Mesendoderm (in vitro differentiated cells): ENCODE results near the gene C6orf15. TPM values are rescaled to one million over a fixed set of nuclear protein-coding genes. Genes with fewer than 3 reads are reported as not detected.
A peak's percentile ranks its signal among the peaks of the same experiment; 100 is the strongest.

Experiments
- DNase-seq: peaks from one replicate; pipeline ENCODE4 v3.0.0; 2013
- H2AK5ac ChIP-seq: 2 replicates; pipeline ENCODE4 v1.6.1; 2013; ENCODE audit warnings: low read length, inconsistent platforms
- H2BK120ac ChIP-seq: 2 replicates; pipeline ENCODE4 v1.6.1; 2013; ENCODE audit warnings: low read depth, mild to moderate bottlenecking, low read length, moderate library complexity, mixed read lengths
- H2BK15ac ChIP-seq: replicated peaks from 2 replicates; pipeline ENCODE4 v1.6.1; 2013; ENCODE audit warnings: low read depth, mild to moderate bottlenecking, moderate library complexity
- H2BK5ac ChIP-seq: 2 replicates; pipeline ENCODE4 v1.6.1; 2013; ENCODE audit warnings: low read length, inconsistent platforms
- H3K18ac ChIP-seq: 2 replicates; pipeline ENCODE4 v1.6.1; 2013; ENCODE audit warnings: mild to moderate bottlenecking, low read length, mixed read lengths
- H3K23ac ChIP-seq: one replicate; pipeline ENCODE4 v1.6.1; 2013; ENCODE audit warnings: low read length
- H3K27ac ChIP-seq: 2 replicates; pipeline ENCODE4 v1.5.1; 2013; ENCODE audit warnings: low read depth, mild to moderate bottlenecking, inconsistent platforms, low read length, moderate library complexity
- H3K27me3 ChIP-seq: 2 replicates; pipeline ENCODE4 v1.6.1; 2013; ENCODE audit warnings: low read length, control low read depth, mild to moderate bottlenecking, inconsistent platforms; ENCODE audit not compliant: insufficient read depth, poor library complexity
- H3K36me3 ChIP-seq: 2 replicates; pipeline ENCODE4 v1.6.1; 2013; ENCODE audit warnings: low read length, inconsistent platforms; ENCODE audit not compliant: control insufficient read depth, insufficient read depth
- H3K4ac ChIP-seq: one replicate; pipeline ENCODE4 v1.6.1; 2013; ENCODE audit warnings: low read depth, mild to moderate bottlenecking, low read length, moderate library complexity
- H3K4me1 ChIP-seq: 2 replicates; pipeline ENCODE4 v1.6.1; 2013; ENCODE audit warnings: low read depth, low read length, inconsistent platforms; ENCODE audit not compliant: control insufficient read depth
- H3K4me2 ChIP-seq: 2 replicates; pipeline ENCODE4 v1.6.1; 2013; ENCODE audit warnings: low read length
- H3K4me3 ChIP-seq: 2 replicates; pipeline ENCODE4 v1.5.1; 2013; ENCODE audit warnings: mild to moderate bottlenecking, low read length
- H3K56ac ChIP-seq: one replicate; pipeline ENCODE4 v1.6.1; 2013; ENCODE audit warnings: low read length
- H3K79me1 ChIP-seq: 2 replicates; pipeline ENCODE4 v1.6.1; 2013; ENCODE audit warnings: low read length, inconsistent platforms
- H3K79me2 ChIP-seq: 2 replicates; pipeline ENCODE4 v1.6.1; 2013; ENCODE audit warnings: mild to moderate bottlenecking, low read length; ENCODE audit not compliant: control insufficient read depth, insufficient read depth
- H3K9ac ChIP-seq: 2 replicates; pipeline ENCODE4 v1.6.1; 2013; ENCODE audit warnings: low read length, inconsistent platforms
- H4K5ac ChIP-seq: one replicate; pipeline ENCODE4 v1.6.1; 2013; ENCODE audit warnings: low read length
- H4K8ac ChIP-seq: one replicate; pipeline ENCODE4 v1.6.1; 2013; ENCODE audit warnings: low read depth, mild to moderate bottlenecking, control low read depth, low read length, moderate library complexity
- WGBS: extraction: QIAGEN DNeasy Blood & Tissue Kit; methylation state at CpG from one replicate; pipeline ENCODE4 v1.1.7; 2013; ENCODE audit warnings: low lambda C conversion rate, missing lambda C conversion rate; ENCODE audit not compliant: insufficient coverage; ENCODE audit errors: extremely low coverage; 5-methylcytosine and 5-hydroxymethylcytosine counted together
- polyA plus RNA-seq, 2 experiments: library from polyadenylated mRNA; stranded (reverse); fragments of 200-250 nt; gene quantifications; one replicate each; pipeline ENCODE4 v1.2.3, GENCODE V29; 2013

C6orf15 gene
- polyA plus RNA-seq (2013, experiment 1 of 2), result 0.10 TPM
- 0.06 TPM for polyA plus RNA-seq (2013, experiment 2 of 2)

GRCh38 chr6:31112478-31112877 is at the start of gene C6orf15:
TSS of gene C6orf15 (minus strand) at chr6:31112575. CDS start at chr6:31112555, 20 bp downstream.
- Histone ChIP-seq H3K4me2 (no peak within 1 kb of the TSS), H3K4me3 (no peak within 1 kb of the TSS), H3K36me3 (no peaks in the 10 kb centered on the region), H3K9ac (no peak within 1 kb of the TSS), H2BK5ac (no peak within 1 kb of the TSS), H3K79me1 (no peaks in the 10 kb centered on the region), H3K18ac (no peak within 1 kb of the TSS), H3K4ac (no peak within 1 kb of the TSS), H3K4me1 (peaks cover 15% of the 10 kb centered on the region), H3K56ac (no peak within 1 kb of the TSS), H2AK5ac (no peak within 1 kb of the TSS), H3K79me2 (no peaks in the 10 kb centered on the region), H3K23ac (no peak within 1 kb of the TSS), H3K27ac (no peak within 1 kb of the TSS), H4K8ac (no peak within 1 kb of the TSS), H3K27me3 (no peaks in the 10 kb centered on the region), H2BK15ac (no peak within 1 kb of the TSS), H2BK120ac (no peak within 1 kb of the TSS), H4K5ac (no peak within 1 kb of the TSS)
- DNase-seq, result peak; percentile 47
- no CpG with 5 or more reads among the region's 5 CpGs for WGBS

DNA sequence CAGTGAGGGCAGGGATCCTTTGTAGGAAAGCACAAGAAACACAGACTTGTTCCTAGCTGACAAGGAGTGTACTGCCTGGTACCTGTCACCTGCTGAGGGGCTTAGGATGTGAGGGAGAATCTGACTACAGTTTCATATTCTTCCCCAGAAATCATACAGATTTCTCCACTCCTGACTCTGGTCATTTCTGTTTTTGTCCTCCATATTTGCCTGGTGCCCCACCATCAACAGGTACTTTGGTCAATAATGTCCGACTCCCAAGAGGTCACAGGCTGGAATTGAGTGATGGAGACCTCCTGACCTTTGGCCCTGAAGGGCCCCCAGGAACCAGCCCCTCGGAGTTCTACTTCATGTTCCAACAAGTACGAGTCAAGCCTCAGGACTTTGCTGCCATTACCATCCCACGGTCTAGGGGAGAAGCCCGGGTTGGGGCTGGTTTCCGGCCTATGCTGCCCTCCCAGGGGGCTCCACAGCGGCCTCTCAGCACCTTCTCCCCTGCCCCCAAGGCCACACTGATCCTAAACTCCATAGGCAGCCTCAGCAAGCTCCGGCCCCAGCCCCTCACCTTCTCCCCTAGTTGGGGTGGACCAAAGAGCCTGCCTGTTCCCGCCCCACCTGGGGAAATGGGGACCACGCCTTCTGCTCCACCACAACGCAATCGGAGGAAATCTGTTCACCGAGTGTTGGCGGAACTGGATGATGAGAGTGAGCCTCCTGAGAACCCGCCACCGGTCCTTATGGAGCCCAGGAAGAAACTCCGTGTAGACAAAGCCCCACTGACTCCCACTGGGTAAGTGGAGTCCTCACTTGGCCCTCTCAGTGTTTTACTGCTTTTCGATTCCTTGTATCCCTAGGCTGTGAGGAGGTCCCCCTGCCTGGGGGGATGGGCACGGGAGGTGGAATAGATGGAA is 49.1 kb upstream of the C6orf15 start:
- Histone ChIP-seq H4K5ac (no peak overlapping the region), H4K8ac (no peak overlapping the region), H3K27me3 (no peaks in the 10 kb centered on the region), H3K4me1 (peaks cover 7% of the 10 kb centered on the region), H2AK5ac (no peak overlapping the region), H3K4me3 (no peak overlapping the region), H3K18ac (no peak overlapping the region), H2BK120ac (no peak overlapping the region), H3K36me3 (peaks cover 5% of the 10 kb centered on the region), H3K79me2 (peaks cover 6% of the 10 kb centered on the region), H2BK5ac (no peak overlapping the region), H3K27ac (no peak overlapping the region), H3K23ac (no peak overlapping the region), H3K4me2 (no peak overlapping the region), H3K9ac (no peak overlapping the region), H3K4ac (no peak overlapping the region), H3K56ac (no peak overlapping the region), H2BK15ac (no peak overlapping the region), H3K79me1 (peaks cover 7% of the 10 kb centered on the region)
- WGBS, result no CpG with 5 or more reads among the region's 19 CpGs
- no peak for DNase-seq

GRCh38 chr6:31158863-31159855 is 46.8 kb upstream of the C6orf15 start:
- no peak overlapping the region for H3K18ac ChIP-seq
- no peak overlapping the region for H4K5ac ChIP-seq
- no peak overlapping the region for H3K4ac ChIP-seq
- H3K56ac ChIP-seq, result peak overlapping the region; percentile 90
- H2BK5ac ChIP-seq, result no peak overlapping the region
- peaks cover 3% of the 10 kb centered on the region for H3K36me3 ChIP-seq
- peaks cover 7% of the 10 kb centered on the region for H3K79me1 ChIP-seq
- no peaks in the 10 kb centered on the region for H3K79me2 ChIP-seq
- H3K4me1 ChIP-seq, result peaks cover 7% of the 10 kb centered on the region
- H3K4me3 ChIP-seq, result peak overlapping the region; percentile 85
- no peak overlapping the region for H2BK120ac ChIP-seq
- H2AK5ac ChIP-seq, result no peak overlapping the region
- no peak overlapping the region for H2BK15ac ChIP-seq
- peak overlapping the region; percentile 85 for H3K23ac ChIP-seq
- DNase-seq, result peak; percentile 72
- WGBS, result no CpG with 5 or more reads among the region's 35 CpGs
- H3K27me3 ChIP-seq, result no peaks in the 10 kb centered on the region
- no peak overlapping the region for H3K27ac ChIP-seq
- peak overlapping the region; percentile 87 for H3K9ac ChIP-seq
- H3K4me2 ChIP-seq, result peak overlapping the region; percentile 97
- no peak overlapping the region for H4K8ac ChIP-seq

DNA sequence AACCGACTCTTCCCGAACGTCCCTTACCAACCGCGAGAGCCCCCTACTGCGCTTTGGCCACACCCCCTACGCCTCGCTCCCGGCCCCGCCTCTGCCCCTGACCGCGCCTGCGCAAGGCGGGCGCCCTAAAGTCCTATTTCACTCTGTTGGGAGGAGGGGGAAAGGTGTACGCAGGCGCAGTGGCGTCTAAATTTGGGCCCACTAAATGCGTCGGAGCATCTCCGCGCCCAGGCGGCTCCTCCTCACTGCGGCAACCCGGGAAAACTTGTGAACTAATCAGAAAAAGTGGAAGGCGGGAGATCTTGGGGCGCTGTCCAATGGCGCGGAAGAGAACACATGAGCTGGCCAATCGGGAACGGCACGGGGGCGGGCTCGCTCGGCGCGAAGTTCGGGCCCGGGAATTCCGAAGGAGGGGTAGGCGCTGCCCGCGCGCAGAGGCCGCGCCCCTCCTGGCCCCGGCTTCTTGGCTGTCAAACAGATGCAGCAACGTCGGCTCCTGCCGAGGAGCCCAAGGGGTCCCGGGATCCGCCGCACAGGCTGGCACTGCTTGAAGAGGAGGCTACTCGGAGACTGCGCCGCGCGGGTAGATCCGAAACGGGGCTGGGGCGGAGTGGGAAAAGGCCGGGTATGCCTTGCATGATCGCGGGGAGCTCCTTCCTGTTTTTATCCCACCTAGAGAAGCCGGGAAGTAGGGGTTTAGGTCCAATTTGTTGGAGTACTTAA is 45.9 kb upstream of the C6orf15 start, which contains the start of gene TCF19:
Gene TCF19, plus strand, starts transcription at position 450 of the 723 bp plus-strand sequence. CDS start 881 bp downstream, outside the sequence.
- H2BK15ac ChIP-seq, result no peak within 1 kb of the TSS
- no CpG with 5 or more reads among the region's 65 CpGs for WGBS
- H3K27me3 ChIP-seq, result no peaks in the 10 kb centered on the region
- no peak within 1 kb of the TSS for H4K8ac ChIP-seq
- H3K27ac ChIP-seq, result peak within 1 kb of the TSS; percentile 83
- H3K4me3 ChIP-seq, result peak within 1 kb of the TSS; percentile 85
- no peaks in the 10 kb centered on the region for H3K79me2 ChIP-seq
- peak within 1 kb of the TSS; percentile 95 for H3K18ac ChIP-seq
- no peak within 1 kb of the TSS for H2BK5ac ChIP-seq
- peak within 1 kb of the TSS; percentile 47 for H2AK5ac ChIP-seq
- H3K9ac ChIP-seq, result peak within 1 kb of the TSS; percentile 91
- peaks cover 3% of the 10 kb centered on the region for H3K36me3 ChIP-seq
- peak; percentile 100 for DNase-seq
- peaks cover 7% of the 10 kb centered on the region for H3K79me1 ChIP-seq
- H3K4me2 ChIP-seq, result peak within 1 kb of the TSS; percentile 97
- H3K4ac ChIP-seq, result peak within 1 kb of the TSS; percentile 90
- no peak within 1 kb of the TSS for H4K5ac ChIP-seq
- H3K4me1 ChIP-seq, result peaks cover 7% of the 10 kb centered on the region
- no peak within 1 kb of the TSS for H3K23ac ChIP-seq
- no peak within 1 kb of the TSS for H2BK120ac ChIP-seq
- peak within 1 kb of the TSS; percentile 97 for H3K56ac ChIP-seq

DNA sequence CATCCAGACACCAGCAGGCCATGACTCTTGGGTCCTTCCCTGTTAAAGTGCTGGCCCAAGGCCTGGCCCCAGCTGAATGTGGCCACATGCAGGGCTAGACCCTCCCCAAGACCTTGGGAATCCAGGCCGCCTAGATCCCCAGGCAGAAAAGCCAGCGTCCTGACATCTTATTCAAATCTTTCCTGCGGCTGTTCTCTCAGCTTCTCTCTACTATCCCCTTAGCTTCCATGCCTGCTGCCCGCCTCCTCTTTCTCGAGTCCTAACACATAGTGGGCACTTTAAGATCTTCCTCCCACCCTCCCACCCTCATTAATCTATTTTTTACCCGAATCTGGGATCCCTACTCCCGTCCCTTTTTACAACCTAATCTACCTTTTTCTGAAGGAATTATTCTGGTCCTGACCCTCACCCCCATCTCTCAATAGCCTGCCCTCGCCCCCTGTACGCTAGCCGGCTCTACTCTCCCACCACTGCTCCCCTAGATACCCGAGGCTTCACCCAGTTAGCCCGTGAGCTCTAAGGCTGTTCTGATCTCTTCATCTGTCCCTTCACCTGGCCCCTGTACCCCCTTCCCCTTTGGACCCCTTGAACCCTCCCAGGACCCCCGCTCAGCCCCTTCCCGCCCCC is 45.3 kb upstream of the C6orf15 start, which contains the start of gene CCHCR1:
Gene CCHCR1, minus strand, starts transcription at position 290 of the 627 bp plus-strand sequence. Its CDS starts 202 bp downstream, at position 88.
- H2BK120ac ChIP-seq, result no peak within 1 kb of the TSS
- no peak within 1 kb of the TSS for H3K23ac ChIP-seq
- H3K4me2 ChIP-seq, result peak within 1 kb of the TSS; percentile 97
- H3K56ac ChIP-seq, result peak within 1 kb of the TSS; percentile 97
- H2BK5ac ChIP-seq, result no peak within 1 kb of the TSS
- H3K4me3 ChIP-seq, result peak within 1 kb of the TSS; percentile 85
- peak within 1 kb of the TSS; percentile 91 for H3K9ac ChIP-seq
- H3K27me3 ChIP-seq, result no peaks in the 10 kb centered on the region
- peak within 1 kb of the TSS; percentile 83 for H3K27ac ChIP-seq
- peaks cover under 1% of the 10 kb centered on the region for H3K36me3 ChIP-seq
- peak; percentile 23 for DNase-seq
- peak within 1 kb of the TSS; percentile 95 for H3K18ac ChIP-seq
- no peaks in the 10 kb centered on the region for H3K79me2 ChIP-seq
- H4K5ac ChIP-seq, result no peak within 1 kb of the TSS
- WGBS, result no CpG with 5 or more reads among the region's 14 CpGs
- peak within 1 kb of the TSS; percentile 47 for H2AK5ac ChIP-seq
- peaks cover 7% of the 10 kb centered on the region for H3K79me1 ChIP-seq
- H2BK15ac ChIP-seq, result no peak within 1 kb of the TSS
- peak within 1 kb of the TSS; percentile 90 for H3K4ac ChIP-seq
- H3K4me1 ChIP-seq, result peaks cover 7% of the 10 kb centered on the region
- H4K8ac ChIP-seq, result no peak within 1 kb of the TSS
